AG09319 (cell line): ENCODE results near the gene SVIL.
"Not testable (repeated sequence)": the region's sequence is repeated elsewhere in the genome, so short reads cannot be mapped to it uniquely, and the experiment has no call there.

ENCODE experiments used
- DNase-seq: peaks from one replicate; pipeline ENCODE4 v3.0.0-alpha.2; 2010; ENCODE audit warnings: low read depth; ENCODE audit errors: extremely low read depth
- TF ChIP-seq, protein P1 (sequence below): IDR thresholded peaks from 2 replicates; pipeline ENCODE4 v1.5.1; 2011; ENCODE audit warnings: low read depth, mild to moderate bottlenecking, inconsistent platforms, low read length, moderate library complexity

SVIL gene

DNA sequence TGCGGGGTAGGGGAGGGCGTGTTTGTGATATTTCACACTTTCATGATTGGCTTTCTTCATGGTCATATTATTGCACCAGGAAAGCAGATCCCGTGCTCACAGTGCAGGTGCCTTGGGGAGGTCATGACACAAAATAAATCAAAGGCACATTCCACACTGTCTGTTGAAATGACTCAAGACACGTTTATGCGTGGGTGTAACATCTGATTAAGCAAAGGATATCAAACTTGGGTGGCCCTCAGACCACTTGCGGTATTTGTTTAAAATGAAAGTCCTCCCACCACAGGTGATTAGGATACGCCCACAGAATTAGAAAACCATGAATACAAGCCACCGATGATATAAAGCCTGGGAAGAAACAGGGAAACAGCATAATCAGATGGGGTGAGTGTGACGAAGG, 51.1 kb downstream of the SVIL start:
- TF ChIP-seq, protein P1, sequence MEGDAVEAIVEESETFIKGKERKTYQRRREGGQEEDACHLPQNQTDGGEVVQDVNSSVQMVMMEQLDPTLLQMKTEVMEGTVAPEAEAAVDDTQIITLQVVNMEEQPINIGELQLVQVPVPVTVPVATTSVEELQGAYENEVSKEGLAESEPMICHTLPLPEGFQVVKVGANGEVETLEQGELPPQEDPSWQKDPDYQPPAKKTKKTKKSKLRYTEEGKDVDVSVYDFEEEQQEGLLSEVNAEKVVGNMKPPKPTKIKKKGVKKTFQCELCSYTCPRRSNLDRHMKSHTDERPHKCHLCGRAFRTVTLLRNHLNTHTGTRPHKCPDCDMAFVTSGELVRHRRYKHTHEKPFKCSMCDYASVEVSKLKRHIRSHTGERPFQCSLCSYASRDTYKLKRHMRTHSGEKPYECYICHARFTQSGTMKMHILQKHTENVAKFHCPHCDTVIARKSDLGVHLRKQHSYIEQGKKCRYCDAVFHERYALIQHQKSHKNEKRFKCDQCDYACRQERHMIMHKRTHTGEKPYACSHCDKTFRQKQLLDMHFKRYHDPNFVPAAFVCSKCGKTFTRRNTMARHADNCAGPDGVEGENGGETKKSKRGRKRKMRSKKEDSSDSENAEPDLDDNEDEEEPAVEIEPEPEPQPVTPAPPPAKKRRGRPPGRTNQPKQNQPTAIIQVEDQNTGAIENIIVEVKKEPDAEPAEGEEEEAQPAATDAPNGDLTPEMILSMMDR, result no peak
- DNase-seq, result no peak

- not testable (repeated sequence) for DNase-seq
Observed at GRCh38 chr10:29582769-29583168, 52.0 kb downstream of the SVIL start.

- TF ChIP-seq, protein P1, result no peak
Observed at GRCh38 chr10:29579455-29579970, 55.3 kb downstream of the SVIL start.

GRCh38 chr10:29578457-29578856, 56.3 kb downstream of the SVIL start:
- DNase-seq, result no peak
- TF ChIP-seq, protein P1, result no peak

More at GRCh38 chr10:29579455-29579970, 55.3 kb downstream of the SVIL start:
- DNase-seq, result no peak

DNA sequence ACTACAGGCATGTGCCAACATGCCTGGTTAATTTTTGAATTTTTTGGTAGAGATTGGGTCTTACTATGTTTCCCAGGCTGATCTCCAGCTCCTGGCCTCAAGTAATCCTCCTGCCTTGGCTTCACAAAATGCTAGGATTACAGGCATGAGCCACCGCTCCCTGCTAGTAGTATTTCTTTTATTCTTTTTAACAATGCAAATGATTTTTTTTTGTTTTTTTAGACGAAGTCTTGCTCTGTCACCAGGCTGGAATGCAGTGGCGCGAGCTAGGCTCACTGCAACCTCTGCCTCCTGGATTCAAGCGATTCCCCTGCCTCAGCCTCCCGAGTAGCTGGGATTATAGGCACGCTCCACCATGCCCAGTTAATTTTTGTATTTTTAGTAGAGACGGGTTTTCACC, 58.1 kb downstream of the SVIL start:
- DNase-seq, result no peak
- TF ChIP-seq, protein P1, result no peak

DNA sequence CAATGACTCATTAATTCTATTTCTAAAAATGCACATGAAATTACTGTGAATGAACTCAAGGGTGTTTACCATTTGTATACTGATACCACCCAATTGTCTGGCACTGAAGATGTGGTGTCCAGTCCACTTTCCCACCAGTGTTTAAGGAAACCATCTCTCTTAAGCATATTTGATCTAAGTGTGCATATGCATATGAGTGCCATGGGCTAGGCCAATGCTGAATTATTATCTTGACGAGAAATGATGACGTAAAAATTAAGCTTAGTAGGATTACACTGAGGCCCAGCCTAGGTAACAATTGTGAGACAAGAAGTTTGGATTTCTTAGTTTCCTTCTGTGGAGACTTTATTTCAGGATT, 59.7 kb downstream of the SVIL start:
- no peak for DNase-seq
- TF ChIP-seq, protein P1, result no peak

DNA sequence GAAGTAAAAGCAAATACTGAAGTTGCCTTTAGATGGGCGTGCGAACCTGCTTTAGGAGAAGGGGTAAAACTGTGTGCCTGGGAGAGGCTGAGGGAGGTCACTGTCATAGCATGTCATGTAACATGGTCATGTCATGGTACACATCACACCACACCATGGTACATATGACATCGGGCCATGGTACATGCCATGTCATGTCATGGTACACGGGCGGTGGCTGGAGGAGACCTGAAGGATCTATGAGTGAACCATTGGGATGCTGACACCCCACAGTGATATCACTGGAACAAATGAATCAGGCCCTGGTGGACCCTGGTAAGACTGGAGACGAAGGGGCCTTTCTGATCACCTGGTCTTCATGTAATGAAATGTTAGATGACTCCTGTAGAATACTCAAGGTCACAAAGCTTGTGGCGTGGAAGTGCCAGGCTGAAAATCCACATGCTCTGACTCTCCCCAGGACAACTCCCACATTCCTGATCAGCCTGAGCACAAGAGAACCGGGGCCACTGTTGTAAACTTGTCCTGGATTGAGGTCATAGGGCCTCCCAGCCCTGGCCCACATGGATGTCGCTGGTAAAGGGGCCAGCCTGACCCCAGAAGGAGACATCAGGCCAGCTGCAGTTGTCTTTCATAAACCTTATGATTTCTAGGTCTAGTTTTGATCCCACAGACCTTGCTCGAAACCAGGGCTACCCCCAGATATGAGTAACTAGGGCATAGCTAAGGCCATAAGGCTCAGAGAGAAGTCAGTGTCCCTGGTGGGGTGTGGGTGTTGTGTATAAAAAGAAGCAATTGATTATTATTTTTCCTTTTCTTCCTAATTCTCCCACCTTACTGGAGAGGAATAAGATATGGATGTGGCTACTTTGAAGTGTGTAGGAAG, 60.3 kb downstream of the SVIL start:
- not testable (repeated sequence) for DNase-seq

GRCh38 chr10:29570248-29570647, 64.5 kb downstream of the SVIL start:
- not testable (repeated sequence) for DNase-seq

DNA sequence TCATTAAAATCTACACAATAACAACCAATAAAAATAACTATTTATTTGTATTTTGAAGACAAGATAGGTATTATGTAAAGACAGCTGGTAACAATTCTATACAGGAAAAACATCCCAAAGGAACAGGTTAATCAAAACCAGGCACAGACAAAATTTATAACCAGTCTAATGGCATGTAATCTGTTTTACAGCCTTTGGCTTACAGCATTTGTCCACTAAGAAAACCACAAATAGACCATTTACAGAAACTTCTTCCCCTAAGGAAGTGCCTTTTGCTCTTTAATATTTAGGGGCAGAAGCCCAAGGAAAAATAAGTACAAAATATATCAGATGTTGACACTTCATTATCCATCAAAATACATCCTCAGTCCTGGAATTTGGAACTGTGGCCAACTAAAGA, 65.0 kb downstream of the SVIL start:
- no peak for DNase-seq
- TF ChIP-seq, protein P1, result no peak
